Measurements from ENCODE around the gene PARD6A.

Gene PARD6A, protein sequence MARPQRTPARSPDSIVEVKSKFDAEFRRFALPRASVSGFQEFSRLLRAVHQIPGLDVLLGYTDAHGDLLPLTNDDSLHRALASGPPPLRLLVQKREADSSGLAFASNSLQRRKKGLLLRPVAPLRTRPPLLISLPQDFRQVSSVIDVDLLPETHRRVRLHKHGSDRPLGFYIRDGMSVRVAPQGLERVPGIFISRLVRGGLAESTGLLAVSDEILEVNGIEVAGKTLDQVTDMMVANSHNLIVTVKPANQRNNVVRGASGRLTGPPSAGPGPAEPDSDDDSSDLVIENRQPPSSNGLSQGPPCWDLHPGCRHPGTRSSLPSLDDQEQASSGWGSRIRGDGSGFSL

DNA sequence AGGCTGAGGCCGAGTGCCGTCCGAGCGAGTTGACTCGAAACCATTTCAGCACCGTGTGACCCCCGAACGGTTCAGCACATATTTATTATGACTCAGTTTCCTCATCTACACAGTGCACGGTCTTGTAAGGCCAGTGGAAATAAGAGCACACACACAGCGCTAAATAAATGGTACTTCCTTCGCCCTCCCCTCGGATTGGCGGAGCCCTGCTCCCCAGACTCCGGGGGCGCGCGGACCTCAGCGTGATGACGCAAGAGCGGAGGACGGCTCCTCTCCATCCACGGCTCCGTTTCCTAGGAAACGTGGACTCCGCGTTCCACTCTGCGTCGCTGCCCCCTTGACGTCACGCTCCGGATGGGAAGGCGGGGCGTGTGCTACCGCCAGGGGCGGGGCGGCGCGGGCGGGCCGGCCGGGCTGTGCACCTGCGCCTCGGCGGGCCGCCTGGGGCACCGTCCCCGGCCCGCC lies at the start of gene PARD6A:
Gene PARD6A (plus strand): TSS at position 397 of the 465 bp plus-strand sequence. CDS start 79 bp downstream, outside the sequence.
- DNase-seq, result peak; percentile 97

DNA sequence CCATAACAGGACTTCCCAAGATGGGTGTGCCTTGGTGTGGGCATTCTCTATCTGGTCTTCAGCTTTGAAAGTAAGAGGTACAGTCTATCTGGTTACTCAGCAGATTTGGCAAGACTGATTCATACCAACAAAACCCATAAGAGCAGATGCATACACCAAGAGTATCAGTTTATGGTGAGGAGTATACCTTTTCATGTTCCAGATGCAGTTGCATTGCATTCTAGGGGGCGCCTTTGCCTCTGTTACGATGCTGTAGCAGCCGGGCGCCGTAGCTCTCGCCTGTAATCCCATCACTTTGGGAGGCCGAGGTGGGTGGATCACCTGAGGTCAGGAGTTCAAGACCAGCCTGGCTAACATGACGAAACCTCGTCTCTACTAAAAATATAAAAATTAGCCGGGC lies 47.0 kb upstream of the PARD6A start:
- no peak for DNase-seq

DNA sequence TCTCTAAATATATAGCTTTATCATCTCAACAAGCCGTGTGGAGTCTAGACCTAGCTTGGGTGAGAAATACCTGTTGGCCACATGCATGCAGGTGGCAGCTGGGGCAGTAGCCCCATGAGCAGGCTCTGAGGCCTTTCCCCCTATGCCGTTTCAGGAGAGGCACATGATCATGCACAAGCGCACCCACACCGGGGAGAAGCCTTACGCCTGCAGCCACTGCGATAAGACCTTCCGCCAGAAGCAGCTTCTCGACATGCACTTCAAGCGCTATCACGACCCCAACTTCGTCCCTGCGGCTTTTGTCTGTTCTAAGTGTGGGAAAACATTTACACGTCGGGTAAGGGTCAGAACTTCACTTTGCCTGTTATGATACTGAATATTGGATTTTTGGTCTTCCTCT lies 32.5 kb upstream of the PARD6A start:
- no peak for DNase-seq

DNA sequence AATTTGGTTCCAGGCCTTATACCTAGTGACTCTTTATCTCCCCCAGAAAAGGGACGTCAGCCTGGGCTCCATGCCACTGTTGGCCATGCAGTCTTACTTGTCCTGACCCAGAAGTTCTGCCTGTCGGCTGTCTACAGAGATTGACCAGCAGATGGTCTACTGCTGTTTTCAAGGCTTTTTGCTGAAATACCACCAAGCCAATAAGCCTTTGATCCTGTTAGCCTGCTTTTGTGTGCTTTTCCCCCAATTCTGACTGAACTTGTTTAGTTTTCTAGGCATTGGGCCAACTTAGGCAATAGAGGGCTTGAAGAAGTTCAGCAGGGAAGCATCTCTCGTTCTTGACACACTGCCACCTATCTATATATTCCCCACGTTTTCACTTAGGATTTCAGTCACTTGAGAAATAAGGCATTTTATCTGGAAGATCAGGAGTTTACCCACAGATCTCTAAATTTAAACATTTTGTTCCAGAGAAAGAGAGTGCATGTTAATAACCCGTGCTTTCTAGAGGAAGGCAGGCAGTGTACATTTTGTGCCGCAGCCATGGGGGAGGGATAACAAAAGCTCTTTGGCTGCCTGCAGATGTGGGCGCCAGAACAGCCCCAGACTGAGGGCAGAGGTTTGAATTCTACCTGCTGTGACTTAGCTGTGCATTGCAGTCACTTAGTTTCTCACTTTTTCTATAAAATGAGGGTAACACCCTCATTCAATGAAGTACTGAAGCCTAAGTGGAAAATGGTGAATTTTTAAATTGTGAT lies 28.2 kb upstream of the PARD6A start:
- DNase-seq, result peak; percentile 28

DNA sequence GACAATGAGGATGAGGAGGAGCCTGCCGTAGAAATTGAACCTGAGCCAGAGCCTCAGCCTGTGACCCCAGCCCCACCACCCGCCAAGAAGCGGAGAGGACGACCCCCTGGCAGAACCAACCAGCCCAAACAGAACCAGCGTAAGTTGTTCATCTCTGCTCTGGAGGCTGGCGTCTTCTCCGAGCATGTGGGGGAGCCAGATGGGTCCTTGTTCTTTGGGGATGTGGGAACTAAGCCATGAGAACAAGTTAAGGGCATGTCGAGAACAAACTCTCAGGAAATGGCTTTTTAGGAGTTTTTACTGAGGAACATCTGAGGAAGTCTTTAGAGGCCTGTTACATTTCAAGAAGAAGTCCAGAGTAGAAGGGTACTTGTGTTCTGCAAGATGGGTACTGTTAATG lies 24.0 kb upstream of the PARD6A start:
- no peak for DNase-seq

DNA sequence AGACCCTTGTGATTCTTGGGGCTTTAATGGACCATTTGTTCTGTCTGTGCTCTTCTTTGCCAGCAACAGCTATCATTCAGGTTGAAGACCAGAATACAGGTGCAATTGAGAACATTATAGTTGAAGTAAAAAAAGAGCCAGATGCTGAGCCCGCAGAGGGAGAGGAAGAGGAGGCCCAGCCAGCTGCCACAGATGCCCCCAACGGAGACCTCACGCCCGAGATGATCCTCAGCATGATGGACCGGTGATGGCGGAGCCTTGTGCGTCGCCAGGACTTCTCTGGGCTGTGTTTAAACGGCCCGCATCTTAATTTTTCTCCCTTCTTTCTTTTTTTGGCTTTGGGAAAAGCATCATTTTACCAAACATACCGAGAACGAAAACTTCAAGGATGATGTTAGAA lies 23.1 kb upstream of the PARD6A start:
- no peak for DNase-seq

DNA sequence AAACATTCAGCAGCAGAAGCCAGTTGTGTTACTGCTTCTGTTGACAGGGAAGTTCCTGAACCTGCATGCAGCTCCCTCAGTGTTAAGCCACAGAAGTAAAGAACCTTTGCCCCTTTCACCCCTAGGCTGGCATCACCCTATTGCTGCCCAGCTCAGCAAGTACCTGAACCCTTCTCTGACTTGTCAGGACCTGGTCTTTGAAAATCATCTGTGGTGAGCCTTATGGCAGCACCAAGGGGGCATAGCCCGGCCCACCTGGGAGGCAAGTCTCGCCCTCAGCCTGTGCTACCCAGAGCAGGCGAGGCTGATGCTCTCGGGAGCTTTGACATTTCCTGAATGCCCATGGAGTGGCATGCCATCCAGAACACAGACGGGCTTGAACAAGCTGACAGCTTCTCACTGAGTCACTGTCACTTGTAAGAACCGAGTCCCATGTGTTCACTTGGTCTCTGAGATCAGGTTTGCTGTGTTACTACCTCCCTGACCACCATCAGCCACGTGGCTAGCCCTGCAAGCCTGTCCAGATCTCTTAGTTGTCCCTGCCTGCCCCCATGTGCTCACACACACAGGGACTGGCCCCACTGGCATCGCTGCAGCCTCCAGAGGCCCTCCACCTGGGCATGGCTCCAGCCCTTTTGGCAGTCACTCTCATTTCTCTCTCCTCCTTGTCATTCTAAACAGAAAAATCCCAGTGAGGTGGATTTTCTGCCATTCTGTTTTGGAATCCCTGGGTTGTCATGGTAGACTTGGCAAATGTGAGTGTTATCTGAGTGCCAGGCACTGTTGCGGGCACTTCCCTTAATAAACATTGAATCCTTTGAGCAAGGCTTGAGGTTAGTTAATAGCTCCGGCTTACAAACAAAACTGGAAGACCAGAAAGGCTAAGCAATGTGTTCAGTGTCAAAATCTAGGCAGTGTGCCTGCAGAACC lies 18.7 kb upstream of the PARD6A start:
- peak; percentile 9 for DNase-seq

DNA sequence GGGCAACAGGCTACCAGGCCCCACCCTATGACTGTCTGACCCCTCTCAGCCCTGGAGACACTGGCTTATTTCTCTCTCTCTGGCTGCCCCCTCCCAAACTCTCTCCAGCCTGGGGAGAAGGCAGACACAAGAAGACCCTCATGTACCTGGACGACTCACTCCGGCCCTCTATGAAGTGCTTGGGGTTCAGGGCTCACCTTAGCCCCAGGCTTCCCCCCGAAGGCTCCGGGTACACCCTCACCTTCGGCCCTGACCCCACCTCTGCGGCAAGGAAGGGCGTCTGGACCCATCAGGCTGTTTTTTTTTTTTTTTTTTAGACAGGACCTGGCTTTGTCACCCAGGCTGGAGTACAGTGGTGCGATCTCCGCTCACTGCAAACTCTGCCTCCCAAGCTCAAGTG lies 16.7 kb upstream of the PARD6A start:
- no peak for DNase-seq

DNA sequence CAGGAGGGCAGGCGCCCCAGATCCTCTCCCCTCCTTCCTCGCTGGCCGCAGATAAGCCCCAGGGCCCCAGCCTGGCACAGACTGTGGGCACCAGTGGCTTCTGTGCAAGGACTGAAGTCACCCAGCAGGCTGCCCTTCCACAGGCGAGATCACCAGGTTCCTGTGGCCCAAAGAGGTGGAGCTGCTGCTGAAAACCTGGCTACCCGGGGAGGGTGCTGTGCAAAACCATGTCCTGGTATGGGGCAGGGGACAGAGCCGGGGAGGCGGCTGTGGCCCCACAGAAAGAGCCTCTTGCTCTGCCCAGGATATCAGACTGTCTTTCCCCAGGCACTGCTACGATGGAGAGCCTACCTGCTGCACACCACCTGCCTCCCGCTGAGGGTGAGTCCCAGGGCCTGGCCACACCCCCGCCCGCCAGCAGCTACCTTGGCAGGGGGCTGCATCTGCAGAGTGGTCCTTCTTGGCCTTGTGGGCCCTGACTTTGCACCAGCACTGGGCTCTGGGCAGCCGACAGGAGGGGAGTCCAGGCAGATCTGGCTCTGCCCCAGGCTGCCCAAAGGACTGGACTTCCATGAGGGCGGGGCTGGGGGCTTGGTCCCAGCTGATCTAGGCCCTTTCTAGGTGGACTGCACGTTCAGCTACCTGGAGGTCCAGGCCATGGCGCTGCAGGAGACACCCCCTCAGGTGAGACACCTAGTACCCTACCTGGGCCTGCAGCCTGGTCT lies 15.2 kb upstream of the PARD6A start:
- DNase-seq, result no peak

DNA sequence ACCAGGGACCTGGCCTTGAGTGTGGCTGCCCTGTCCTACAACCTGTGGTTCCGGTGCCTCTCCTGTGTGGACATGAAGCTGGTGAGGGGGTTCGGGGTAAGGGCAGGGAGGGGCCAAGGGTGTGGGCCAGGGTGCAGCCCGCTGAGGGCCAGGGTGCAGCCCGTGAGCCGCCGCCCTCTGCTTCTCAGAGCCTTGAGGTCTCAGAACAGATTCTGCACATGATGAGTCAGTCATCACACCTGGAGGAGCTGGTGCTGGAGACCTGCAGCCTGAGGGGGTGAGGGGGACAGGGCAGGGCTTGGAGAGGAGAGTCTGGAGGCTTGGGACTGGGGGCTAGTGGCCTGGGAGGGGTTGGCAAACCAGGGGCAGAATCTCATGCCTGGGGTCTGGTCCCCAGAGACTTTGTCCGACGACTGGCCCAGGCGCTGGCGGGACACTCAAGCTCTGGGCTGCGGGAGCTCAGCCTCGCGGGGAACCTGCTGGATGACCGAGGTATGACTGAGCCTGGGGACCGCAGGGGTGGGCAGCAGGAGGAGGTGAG lies 13.6 kb upstream of the PARD6A start:
- no peak for DNase-seq

DNA sequence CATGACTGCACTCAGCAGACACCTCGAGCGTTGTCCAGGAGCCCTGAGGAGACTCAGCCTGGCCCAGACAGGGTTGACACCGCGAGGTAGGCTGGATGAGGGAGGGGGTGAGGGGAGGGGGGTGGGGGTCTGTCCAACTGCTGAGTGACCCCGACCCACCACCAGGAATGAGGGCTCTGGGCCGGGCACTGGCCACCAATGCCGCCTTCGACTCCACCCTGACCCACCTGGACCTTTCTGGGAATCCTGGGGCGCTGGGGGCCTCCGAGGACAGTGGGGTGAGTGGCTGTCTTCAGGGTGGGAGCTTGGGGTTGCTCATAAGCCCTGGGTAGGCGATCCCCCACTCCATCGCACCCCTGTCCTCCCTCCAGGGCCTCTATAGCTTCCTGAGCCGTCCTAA lies 13.1 kb upstream of the PARD6A start:
- no peak for DNase-seq

DNA sequence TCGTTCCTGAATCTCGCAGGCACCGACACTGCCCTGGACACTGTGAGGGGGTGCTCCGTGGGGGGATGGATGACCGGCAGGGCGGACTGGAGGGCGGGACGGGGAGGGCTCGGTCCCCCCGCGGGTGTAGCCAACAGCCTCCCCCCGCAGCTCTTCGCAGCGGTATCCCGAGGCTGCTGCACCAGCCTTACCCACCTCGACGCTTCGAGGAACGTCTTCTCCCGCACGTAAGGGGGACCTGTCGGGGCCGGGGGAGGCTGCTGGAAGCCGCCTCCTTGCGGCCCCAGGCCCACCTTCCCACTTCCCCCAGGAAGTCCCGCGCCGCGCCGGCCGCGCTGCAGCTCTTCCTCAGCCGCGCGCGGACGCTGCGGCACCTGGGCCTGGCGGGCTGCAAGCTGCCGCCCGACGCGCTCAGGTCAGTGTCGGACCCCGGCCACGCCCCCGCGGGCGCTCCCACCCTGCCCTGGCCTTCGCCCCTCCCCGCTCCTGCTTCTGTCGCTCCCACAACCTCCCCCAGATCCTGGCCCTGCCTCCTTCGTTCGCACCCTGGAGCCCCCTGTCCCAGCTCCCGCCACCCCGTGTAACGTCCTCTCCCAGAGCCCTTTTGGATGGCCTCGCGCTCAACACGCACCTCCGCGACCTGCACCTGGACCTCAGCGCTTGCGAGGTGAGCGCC lies 12.5 kb upstream of the PARD6A start:
- no peak for DNase-seq

DNA sequence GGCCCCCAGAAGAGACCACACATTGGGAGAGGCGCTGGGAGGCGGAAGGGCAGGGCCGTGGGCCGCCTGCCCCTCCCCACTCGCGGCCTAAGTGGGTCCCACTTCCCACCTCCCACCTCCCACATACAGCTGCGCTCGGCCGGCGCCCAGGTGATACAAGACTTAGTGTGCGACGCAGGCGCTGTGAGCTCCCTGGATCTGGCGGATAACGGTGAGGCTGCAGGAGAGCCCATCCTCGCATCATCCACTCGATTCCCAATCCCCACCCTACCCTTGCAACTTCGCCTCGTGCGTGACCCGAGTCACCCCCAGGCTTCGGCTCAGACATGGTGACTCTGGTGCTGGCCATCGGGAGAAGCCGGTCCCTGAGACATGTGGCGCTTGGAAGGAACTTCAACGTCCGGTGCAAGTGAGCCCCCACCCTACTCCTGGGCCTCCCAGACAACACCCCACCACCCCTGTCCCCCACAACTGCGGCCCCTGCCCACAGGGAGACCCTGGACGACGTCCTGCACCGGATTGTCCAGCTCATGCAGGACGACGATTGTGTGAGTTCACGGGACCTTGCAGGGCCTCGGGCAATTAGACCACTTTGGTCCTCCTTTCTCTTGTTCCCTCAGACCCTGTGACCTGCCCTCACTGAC lies 11.9 kb upstream of the PARD6A start:
- no peak for DNase-seq

DNA sequence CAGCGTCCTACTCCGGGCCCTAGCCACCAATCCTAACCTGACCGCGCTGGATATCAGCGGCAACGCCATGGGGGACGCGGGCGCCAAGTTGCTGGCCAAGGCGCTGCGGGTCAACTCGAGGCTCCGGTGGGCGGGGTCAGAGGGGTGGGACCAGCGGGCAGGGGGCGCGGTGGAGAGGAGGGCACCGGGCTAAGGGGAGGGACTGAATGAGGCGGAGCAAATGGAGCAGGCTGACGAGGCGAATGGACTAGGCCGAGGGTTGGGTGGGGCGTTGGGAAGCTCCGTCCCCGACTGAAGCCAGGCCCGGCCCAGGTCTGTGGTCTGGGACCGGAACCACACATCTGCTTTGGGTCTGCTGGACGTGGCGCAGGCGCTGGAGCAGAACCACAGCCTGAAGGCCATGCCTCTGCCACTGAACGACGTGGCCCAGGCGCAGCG lies 11.2 kb upstream of the PARD6A start:
- DNase-seq, result no peak

DNA sequence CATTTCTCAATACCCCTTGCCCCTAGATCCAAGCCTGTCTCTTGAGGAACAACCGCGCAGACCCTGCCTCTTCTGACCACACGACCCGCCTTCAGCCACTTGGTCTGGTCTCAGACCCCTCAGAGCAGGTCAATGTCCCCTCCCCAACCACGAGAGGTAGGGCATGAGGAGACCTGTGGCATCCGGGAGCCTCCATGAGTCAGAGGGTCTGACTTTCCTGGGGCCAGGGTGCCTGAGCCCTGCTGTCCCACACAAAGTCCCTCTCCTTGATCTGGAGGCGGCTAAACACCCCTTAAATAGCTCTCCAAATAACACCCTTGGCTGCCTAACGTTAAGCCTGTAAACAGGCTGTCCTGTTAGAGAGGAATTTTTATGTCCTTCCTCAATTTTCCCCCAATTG lies 10.7 kb upstream of the PARD6A start:
- DNase-seq, result no peak

DNA sequence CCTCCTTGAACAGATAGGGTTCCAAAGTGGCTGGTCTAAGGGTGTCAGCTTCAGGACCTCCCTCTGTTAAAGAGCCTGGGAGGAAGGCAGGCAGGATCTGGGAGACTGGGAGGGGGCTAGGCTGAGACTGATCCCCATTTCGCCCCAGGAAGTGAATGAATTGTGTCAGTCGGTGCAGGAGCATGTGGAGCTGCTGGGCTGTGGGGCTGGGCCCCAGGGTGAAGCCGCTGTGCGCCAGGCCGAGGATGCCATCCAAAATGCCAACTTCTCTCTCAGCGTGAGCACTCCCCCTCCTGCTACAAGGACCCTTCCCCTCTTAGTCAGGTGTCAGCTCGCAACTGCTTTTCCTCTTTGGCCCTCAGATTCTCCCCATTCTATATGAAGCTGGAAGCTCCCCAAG lies 9.7 kb upstream of the PARD6A start:
- DNase-seq, result no peak

DNA sequence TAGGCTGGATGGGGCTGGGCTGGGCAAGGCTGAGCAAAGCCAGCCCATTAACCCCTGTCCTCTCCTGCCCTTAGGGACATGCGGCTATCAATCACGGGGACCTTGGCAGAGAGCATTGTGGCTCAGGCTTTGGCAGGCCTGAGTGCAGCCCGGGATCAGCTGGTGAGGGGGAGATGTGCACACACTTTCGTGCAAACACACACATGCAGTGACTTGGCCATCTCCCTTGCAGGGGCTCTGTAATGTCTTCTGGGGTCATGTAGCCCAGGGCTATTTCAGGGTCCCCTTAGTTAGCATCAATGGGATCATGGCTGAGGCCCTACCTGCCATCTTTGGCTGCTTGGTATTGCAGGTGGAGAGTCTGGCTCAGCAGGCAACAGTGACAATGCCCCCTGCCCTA lies 8.9 kb upstream of the PARD6A start:
- DNase-seq, result no peak

DNA sequence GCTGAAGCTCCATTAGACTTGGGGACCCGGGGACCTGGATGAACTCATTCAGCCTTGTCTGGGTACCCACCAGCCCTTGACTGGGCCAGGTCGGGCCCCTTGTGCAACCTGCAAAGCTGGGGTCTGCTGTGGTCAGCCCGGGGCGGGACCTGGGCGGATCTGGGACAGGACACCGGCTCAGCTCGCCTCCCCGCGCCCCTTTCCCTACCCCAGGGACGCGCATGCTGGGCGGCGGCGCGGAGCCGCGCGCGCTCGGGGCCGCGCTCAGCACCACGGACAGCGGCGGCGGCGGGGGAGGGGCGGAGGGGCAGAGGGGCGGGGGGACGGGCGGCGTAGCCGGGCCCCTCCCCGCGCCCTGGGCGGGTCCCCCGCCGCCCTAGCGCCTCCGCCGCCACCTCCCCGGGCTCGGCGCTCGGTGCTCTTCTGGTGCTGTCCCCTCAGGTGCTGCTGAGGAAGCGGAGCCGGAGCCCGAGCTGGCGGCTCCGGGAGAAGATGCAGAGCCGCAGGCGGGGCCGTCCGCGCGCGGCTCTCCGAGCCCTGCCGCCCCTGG lies 8.1 kb upstream of the PARD6A start:
- peak; percentile 52 for DNase-seq

DNA sequence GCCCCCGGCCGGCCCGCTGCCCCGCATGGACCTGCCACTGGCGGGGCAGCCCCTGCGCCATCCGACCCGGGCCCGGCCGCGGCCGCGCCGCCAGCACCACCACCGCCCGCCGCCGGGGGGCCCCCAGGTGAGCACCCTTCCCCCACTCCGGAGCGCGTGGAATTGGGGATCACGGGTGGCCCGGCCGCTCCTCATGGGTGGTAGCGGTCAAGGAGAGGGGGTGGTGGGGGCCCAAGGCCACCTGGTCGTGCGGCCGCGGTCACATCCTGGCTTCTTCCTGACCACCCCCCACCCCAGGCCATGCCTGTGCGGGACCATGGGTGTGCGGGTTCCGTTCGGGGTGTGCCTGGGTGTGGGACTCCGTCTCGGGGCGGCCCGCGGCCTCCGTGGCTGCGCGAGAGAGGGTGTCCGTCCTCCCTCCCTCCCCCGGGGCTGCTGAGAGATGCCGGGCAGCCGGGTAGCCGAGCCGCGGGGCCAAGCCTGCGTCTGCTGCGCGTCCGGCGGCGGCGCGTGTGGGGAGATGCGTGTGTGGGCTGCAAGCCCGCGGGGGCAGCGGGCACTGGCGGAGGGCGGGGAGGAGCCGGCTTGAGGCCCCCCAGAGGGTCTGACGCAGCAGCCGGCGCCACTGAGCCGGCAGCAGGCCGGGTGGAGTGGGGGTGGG lies 7.5 kb upstream of the PARD6A start:
- peak; percentile 56 for DNase-seq

DNA sequence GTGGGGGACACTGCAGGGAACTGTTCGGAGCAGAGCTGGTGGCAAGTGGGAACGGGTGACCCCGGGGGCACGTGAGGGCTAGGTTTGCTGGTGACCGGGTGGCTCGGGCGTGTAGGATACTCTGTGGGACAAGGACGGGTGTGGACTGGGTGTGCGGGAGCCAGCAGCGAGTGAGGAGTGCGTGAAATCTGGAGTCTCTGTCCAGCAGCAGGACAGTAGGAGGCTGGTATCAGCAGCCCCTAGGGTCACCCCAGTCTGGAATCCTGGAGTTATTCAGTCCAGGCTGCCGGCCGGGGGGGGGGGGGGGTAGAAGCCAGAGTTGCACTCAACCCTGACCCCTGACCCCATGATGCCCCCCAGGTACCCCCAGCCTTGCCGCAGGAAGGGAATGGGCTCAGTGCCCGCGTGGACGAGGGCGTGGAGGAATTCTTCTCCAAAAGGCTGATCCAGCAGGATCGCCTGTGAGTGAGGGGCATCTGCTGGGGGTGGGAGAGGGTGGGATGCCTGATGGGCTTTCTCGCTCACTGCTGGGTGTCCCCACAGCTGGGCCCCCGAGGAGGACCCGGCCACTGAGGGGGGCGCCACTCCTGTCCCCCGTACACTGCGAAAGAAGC lies 6.9 kb upstream of the PARD6A start:
- DNase-seq, result no peak
